GF-D8 (cell line): Measurements from ENCODE around the gene TRMT2B.
"Not testable (repeated sequence)": the region's sequence is repeated elsewhere in the genome, so short reads cannot be mapped to it uniquely, and the experiment has no call there.

Source experiments
- DNase-seq: peaks from one replicate; lab custom pipeline; 2025; lab: John Stamatoyannopoulos, UW

Gene TRMT2B

GRCh38 chrX:100999451-100999850, 52.5 kb downstream of the TRMT2B start:
- DNase-seq = no peak

DNA sequence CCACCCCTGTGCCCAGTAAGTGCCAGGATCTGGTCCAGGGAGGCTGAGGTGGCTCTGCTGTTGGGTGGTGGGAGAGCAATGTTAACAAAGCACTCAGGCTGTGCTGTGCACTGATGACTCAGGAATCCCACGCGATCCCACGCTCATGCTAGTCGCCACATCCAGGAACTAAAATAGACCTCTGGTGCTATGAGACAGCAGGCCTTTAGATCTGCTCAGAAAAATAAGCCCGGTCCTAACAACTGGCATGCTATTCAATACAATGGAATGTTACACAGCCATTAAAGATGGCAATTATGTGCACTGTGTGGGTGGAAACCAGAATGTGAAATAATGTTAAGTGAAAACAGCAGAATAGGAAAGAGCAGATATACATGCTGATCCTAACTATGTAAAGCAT, 56.4 kb downstream of the TRMT2B start:
- no peak for DNase-seq

DNA sequence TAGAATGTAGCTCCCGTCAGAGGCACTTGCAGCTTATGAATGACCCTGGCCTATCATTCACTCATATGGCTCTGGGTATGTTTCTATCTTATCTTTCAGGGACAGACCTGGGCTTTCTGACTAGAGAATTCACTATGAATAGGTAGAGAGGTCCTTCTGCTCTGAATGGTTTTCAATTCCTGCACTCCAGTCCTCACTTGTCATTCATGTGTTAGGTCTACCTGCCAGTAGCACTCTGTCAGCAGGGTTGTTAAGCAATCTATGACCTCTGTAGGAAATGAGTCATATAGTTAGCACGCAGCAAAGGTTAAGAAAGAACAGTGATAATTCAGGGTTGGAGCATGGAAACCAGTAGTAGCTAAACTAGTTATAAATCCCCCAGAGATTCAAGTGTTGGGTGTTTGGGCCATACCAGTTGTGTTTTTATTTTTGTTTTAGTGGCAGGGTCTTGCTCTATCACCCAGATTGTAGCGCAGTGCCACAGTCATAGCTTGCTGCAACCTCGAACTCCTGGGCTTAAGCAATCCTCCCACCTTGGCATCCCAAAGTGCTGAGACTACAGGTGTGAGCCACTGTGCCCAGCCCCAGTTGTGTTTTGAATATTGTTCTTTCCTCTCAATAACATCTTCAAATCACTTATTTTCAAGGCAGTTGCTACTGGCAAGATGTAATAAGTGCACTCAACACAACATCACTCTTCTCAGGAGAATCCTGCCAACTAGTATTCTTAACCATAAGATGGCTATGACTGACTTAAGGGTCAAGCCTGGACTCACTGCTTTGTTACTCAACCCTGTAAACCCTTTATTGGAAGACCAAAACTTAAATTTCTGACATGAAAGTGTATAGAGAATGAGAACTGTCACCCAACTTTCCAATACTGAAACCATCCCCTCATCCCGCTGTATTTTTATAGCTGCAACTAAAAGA, 57.3 kb downstream of the TRMT2B start:
- no peak for DNase-seq

- no peak for DNase-seq
Measured at GRCh38 chrX:100990139-100990538, 61.8 kb downstream of the TRMT2B start.

- DNase-seq = no peak
Measured at GRCh38 chrX:100984818-100985217, 67.1 kb downstream of the TRMT2B start.

- not testable (repeated sequence) for DNase-seq
Measured at GRCh38 chrX:100981498-100981845, 70.4 kb downstream of the TRMT2B start.

- DNase-seq = no peak
Measured at GRCh38 chrX:100980608-100981497, 71.1 kb downstream of the TRMT2B start.

DNA sequence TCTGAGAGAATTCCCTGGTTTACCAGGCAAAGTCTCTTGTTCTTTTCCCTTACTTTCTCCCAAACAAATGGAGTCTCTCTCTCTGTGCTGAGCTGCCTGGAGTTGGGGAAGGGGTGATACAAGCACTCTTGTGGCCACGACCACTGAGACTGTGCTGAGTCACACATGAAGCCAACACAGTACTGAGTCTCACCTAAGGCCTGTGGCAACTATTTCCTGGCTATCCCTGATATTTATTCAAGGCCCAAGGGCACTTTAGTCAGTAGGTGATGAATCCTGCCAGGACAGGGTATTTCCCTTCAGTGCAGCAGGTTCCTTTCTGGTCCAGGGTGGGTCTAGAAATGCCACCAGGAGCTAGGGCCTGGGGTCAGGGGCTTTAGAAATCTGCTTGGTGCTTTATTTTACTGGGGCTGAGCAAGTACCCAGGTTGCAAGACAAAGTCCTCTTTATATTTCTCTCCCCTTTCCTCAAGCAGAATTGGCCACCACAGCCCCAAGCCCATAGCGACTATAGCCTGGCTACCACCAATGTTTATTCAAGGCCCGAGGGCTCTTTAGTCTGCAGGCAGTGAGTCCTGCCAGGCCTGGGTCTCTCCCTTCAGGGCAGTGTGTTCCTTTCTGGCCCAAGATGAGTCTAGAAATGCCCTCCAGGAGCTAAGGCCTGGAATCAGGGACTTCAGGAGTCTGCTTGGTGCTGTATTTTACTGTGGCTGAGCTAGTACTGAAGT, 71.9 kb downstream of the TRMT2B start:
- DNase-seq = no peak

GRCh38 chrX:100976211-100976610, 75.7 kb downstream of the TRMT2B start:
- no peak for DNase-seq

DNA sequence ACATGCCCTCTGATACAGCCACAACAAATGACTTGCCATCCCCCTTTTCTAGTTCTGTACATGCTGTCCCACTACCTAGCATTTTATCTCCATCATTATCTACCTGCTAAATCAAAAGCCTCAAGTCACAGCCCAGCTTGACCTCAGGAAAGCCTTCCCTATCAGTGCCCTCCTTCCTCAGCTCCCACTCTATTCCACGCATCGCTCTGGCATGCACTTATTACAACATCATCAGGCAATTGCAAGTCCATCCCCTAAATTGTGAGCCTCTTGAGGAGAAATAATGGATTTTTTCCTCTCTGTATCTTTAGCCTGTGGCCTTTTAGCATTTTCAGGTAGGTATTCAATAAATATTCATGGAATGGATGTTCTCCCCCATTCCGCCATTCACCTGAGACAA, 76.7 kb downstream of the TRMT2B start:
- DNase-seq = no peak

GRCh38 chrX:100973411-100973810, 78.5 kb downstream of the TRMT2B start:
- no peak for DNase-seq

GRCh38 chrX:100969936-100970335, 82.0 kb downstream of the TRMT2B start:
- no peak for DNase-seq

DNA sequence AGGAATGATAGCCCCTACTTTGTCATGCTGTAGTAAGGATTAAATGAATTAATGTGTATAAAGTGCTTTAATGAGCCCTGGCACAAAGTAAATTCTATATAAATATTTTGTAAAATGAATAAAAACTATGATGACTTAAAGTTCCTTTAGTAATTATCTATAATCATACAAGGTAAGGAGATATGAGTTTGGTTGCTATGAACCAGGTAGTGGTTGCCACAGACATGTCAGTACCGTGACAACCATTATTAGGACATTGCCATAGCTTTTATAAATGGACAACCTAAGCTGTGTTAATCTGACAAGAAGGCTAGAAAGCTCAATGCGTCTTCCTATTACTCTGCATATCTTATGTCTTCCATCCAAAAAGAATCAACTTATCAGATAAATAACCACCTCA, 82.5 kb downstream of the TRMT2B start, which contains the start of gene ARL13A:
Gene ARL13A (plus strand): TSS at position 301 of the 400 bp plus-strand sequence. CDS start 3,982 bp downstream, outside the sequence.
- no peak for DNase-seq

DNA sequence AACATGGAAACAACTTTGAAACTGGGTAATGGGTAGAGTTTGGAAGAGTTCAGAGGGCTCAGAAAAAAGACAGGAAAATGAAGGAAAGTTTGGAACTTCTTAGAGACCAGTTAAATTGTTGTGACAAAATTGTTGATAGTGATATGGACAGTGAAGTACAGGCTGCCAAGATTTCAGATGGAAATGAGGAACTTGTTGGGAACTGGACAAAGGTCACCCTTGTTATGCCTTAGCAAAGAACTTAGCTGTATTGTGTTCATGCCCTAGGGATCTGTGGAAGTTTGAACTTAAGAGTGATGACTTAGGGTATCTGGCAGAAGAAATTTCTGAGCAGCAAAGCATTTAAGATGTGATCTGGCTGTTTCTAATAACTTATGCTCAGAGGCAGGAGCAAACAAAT, 87.5 kb downstream of the TRMT2B start:
- DNase-seq = no peak

GRCh38 chrX:100962811-100963210, 89.1 kb downstream of the TRMT2B start:
- DNase-seq = no peak
